Endothelial cell (in vitro differentiated cells): ENCODE measurements around the gene FXYD4. TPM values are rescaled to one million over a fixed set of nuclear protein-coding genes. Genes with fewer than 3 reads are reported as not detected.
A peak's percentile ranks its signal among the peaks of the same experiment; 100 is the strongest.

Experiments
- DNase-seq: peaks from one replicate; pipeline ENCODE4 v3.0.0; 2021; ENCODE audit warnings: low spot score
- H3K27ac Mint-ChIP-seq: one replicate; pipeline ENCODE4 v1.8.0; 2021; ENCODE audit warnings: mixed read lengths, inconsistent platforms; ENCODE audit not compliant: unreplicated experiment
- H3K27me3 Mint-ChIP-seq: one replicate; pipeline ENCODE4 v1.8.0; 2021; ENCODE audit warnings: mild to moderate bottlenecking, moderate library complexity, mixed read lengths, inconsistent platforms; ENCODE audit not compliant: unreplicated experiment
- H3K36me3 Mint-ChIP-seq: one replicate; pipeline ENCODE4 v1.8.0; 2021; ENCODE audit warnings: mild to moderate bottlenecking, low read depth, mixed read lengths, inconsistent platforms; ENCODE audit not compliant: unreplicated experiment
- H3K4me1 Mint-ChIP-seq: one replicate; pipeline ENCODE4 v1.8.0; 2021; ENCODE audit warnings: mild to moderate bottlenecking, mixed read lengths, inconsistent platforms; ENCODE audit not compliant: unreplicated experiment
- H3K4me3 Mint-ChIP-seq: one replicate; pipeline ENCODE4 v1.8.0; 2021; ENCODE audit warnings: mild to moderate bottlenecking, mixed read lengths, inconsistent platforms; ENCODE audit not compliant: unreplicated experiment
- H3K9me3 Mint-ChIP-seq: one replicate; pipeline ENCODE4 v1.8.0; 2021; ENCODE audit warnings: mixed read lengths, inconsistent platforms; ENCODE audit not compliant: unreplicated experiment
- CTCF ChIP-seq: fragments of 200-600 bp; sonication (generic); IDR thresholded peaks from one replicate; pipeline ENCODE4 v1.5.0; 2021; ENCODE audit warnings: antibody characterized with exemption; ENCODE audit not compliant: unreplicated experiment
- total RNA-seq: library from RNA; stranded (reverse); fragmentation: NEBNext Ultra II Directional; extraction: Animal tissue kit (Norgen Biotek cat#: 25700); gene quantifications from one replicate; pipeline ENCODE4 v1.2.1, GENCODE V29; 2021; ENCODE audit not compliant: unreplicated experiment

Gene FXYD4
- total RNA-seq, 1 donor from 2014 or later: not detected

GRCh38 chr10:43403911-43404703 lies 32.7 kb downstream of the FXYD4 start:
- no peak for TF ChIP-seq CTCF
- Mint-ChIP-seq H3K9me3 (no peaks in the 10 kb centered on the region), H3K4me1 (peaks cover 47% of the 10 kb centered on the region), H3K27me3 (peaks cover 10% of the 10 kb centered on the region), H3K36me3 (no peaks in the 10 kb centered on the region), H3K27ac (no peak overlapping the region), H3K4me3 (no peak overlapping the region)
- no peak for DNase-seq

- Mint-ChIP-seq H3K9me3 (no peaks in the 10 kb centered on the region), H3K27me3 (peaks cover 14% of the 10 kb centered on the region), H3K36me3 (no peaks in the 10 kb centered on the region), H3K4me3 (peak overlapping the region; percentile 19), H3K27ac (peak overlapping the region; percentile 80), H3K4me1 (peaks cover 44% of the 10 kb centered on the region)
- TF ChIP-seq CTCF: no peak
- DNase-seq: no peak
These were observed 33.3 kb downstream of the FXYD4 start for GRCh38 chr10:43404704-43405084.

- TF ChIP-seq CTCF: no peak
- peak; percentile 68 for DNase-seq
- Mint-ChIP-seq H3K9me3 (no peaks in the 10 kb centered on the region), H3K27me3 (peaks cover 16% of the 10 kb centered on the region), H3K4me3 (peak overlapping the region; percentile 97), H3K36me3 (no peaks in the 10 kb centered on the region), H3K4me1 (peaks cover 32% of the 10 kb centered on the region), H3K27ac (peak overlapping the region; percentile 99)
These were observed 35.7 kb downstream of the FXYD4 start for GRCh38 chr10:43407148-43407575.

- peak; percentile 71 for DNase-seq
- H3K9me3 Mint-ChIP-seq: no peaks in the 10 kb centered on the region
- TF ChIP-seq CTCF: peak; percentile 60
- peak overlapping the region; percentile 99 for H3K27ac Mint-ChIP-seq
- H3K4me3 Mint-ChIP-seq: peak overlapping the region; percentile 97
- no peaks in the 10 kb centered on the region for H3K36me3 Mint-ChIP-seq
- H3K4me1 Mint-ChIP-seq: peaks cover 26% of the 10 kb centered on the region
- H3K27me3 Mint-ChIP-seq: peaks cover 16% of the 10 kb centered on the region
These were observed 36.3 kb downstream of the FXYD4 start for GRCh38 chr10:43407576-43408330.

GRCh38 chr10:43408331-43408709 lies 36.9 kb downstream of the FXYD4 start:
- no peak for DNase-seq
- H3K27ac Mint-ChIP-seq: peak overlapping the region; percentile 99
- TF ChIP-seq CTCF: no peak
- no peaks in the 10 kb centered on the region for H3K9me3 Mint-ChIP-seq
- H3K4me1 Mint-ChIP-seq: peaks cover 21% of the 10 kb centered on the region
- H3K4me3 Mint-ChIP-seq: peak overlapping the region; percentile 97
- H3K36me3 Mint-ChIP-seq: no peaks in the 10 kb centered on the region
- peaks cover 16% of the 10 kb centered on the region for H3K27me3 Mint-ChIP-seq
